Liver (tissue), 9 donors: ENCODE measurements around the gene EVL. TPM values are rescaled to one million over a fixed set of nuclear protein-coding genes. Genes with fewer than 3 reads are reported as not detected.

Experiments
- DNase-seq: peaks from one replicate; pipeline ENCODE4 v3.0.0-alpha.2; 2017; ENCODE audit warnings: low spot score
- H3K27ac ChIP-seq, 2 donors: one replicate each; pipeline ENCODE4 v1.7.0; 2013; ENCODE audit warnings: inconsistent platforms in 2 of 2, low read length in 2 of 2, control low read depth in 1 of 2, low read depth in 1 of 2, mild to moderate bottlenecking in 1 of 2
- H3K27me3 ChIP-seq, 4 donors: one replicate each; pipeline versions ENCODE4 v1.6.1 to v1.7.0; 2013; ENCODE audit warnings: low read length in 3 of 4, inconsistent platforms in 1 of 4, mild to moderate bottlenecking in 1 of 4, moderate library complexity in 1 of 4; ENCODE audit not compliant: control insufficient read depth in 4 of 4, insufficient read depth in 4 of 4
- H3K36me3 ChIP-seq, 4 donors: one replicate each; pipeline versions ENCODE4 v1.6.1 to v1.7.0; 2013; ENCODE audit warnings: low read length in 3 of 4, mild to moderate bottlenecking in 3 of 4, low read depth in 1 of 4, moderate library complexity in 1 of 4; ENCODE audit not compliant: control insufficient read depth in 4 of 4, insufficient read depth in 3 of 4
- H3K4me1 ChIP-seq, 4 donors: one replicate each; pipeline versions ENCODE4 v1.6.1 to v1.7.0; 2013; ENCODE audit warnings: low read length in 3 of 4, mild to moderate bottlenecking in 3 of 4, moderate library complexity in 1 of 4; ENCODE audit not compliant: control insufficient read depth in 4 of 4, insufficient read depth in 4 of 4
- H3K4me3 ChIP-seq, 3 donors: one replicate each; pipeline versions ENCODE4 v1.6.1 to v1.7.0; 2013; ENCODE audit warnings: low read length in 3 of 3, control low read depth in 1 of 3, low read depth in 1 of 3, mild to moderate bottlenecking in 1 of 3
- H3K9ac ChIP-seq, 2 donors: one replicate each; pipeline ENCODE4 v1.7.0; 2013; ENCODE audit warnings: low read length in 2 of 2, mild to moderate bottlenecking in 2 of 2, moderate library complexity in 2 of 2, control low read depth in 1 of 2, low read depth in 1 of 2
- H3K9me3 ChIP-seq, 4 donors: one replicate each; pipeline versions ENCODE4 v1.6.1 to v1.7.0; 2013; ENCODE audit warnings: low read length in 3 of 4; ENCODE audit not compliant: control insufficient read depth in 4 of 4
- ATF3 ChIP-seq: IDR thresholded peaks from 2 replicates; pipeline ENCODE4 v1.6.1; 2016; ENCODE audit warnings: antibody characterized with exemption
- CTCF ChIP-seq: fragments of 150-350 bp; IDR thresholded peaks from 2 replicates; pipeline ENCODE4 v1.5.1; 2017; ENCODE audit warnings: improper control_type of control experiment, low read depth, low read length; ENCODE audit not compliant: missing input control
- EGR1 ChIP-seq, 2 donors: IDR thresholded peaks; 2 replicates each; pipeline ENCODE4 v1.6.1; 2016 to 2018; ENCODE audit warnings: antibody characterized with exemption in 2 of 2, low read depth in 2 of 2
- FOXA1 ChIP-seq: IDR thresholded peaks from 2 replicates; pipeline ENCODE4 v1.6.1; 2016; ENCODE audit warnings: antibody characterized with exemption
- FOXA2 ChIP-seq: IDR thresholded peaks from 2 replicates; pipeline ENCODE4 v1.6.1; 2016; ENCODE audit warnings: antibody characterized with exemption
- GABPA ChIP-seq, 2 donors: IDR thresholded peaks in 1 of 2; conservative IDR thresholded peaks in 1 of 2; 2 replicates each; pipeline ENCODE4 v1.6.1; 2016; ENCODE audit warnings: antibody characterized with exemption in 2 of 2, mild to moderate bottlenecking in 1 of 2, moderate library complexity in 1 of 2
- HNF4A ChIP-seq, 2 donors: conservative IDR thresholded peaks; 2 replicates each; pipeline ENCODE4 v1.6.1; 2016; ENCODE audit warnings: antibody characterized with exemption in 2 of 2, mild to moderate bottlenecking in 2 of 2
- MAX ChIP-seq: IDR thresholded peaks from 2 replicates; pipeline ENCODE4 v1.6.1; 2016; ENCODE audit warnings: antibody characterized with exemption
- NR2F2 ChIP-seq: IDR thresholded peaks from 2 replicates; pipeline ENCODE4 v1.6.1; 2016; ENCODE audit warnings: antibody characterized with exemption
- RAD21 ChIP-seq, 2 donors: IDR thresholded peaks; 2 replicates each; pipeline ENCODE4 v1.6.1; 2016; ENCODE audit warnings: antibody characterized with exemption in 2 of 2, mild to moderate bottlenecking in 2 of 2
- REST ChIP-seq: IDR thresholded peaks from 2 replicates; pipeline ENCODE4 v1.6.1; 2016; ENCODE audit warnings: antibody characterized with exemption, mild to moderate bottlenecking
- RXRA ChIP-seq, 2 donors: IDR thresholded peaks; 2 replicates each; pipeline ENCODE4 v1.6.1; 2017 to 2018; ENCODE audit warnings: antibody characterized with exemption in 2 of 2, mild to moderate bottlenecking in 1 of 2
- SP1 ChIP-seq: IDR thresholded peaks from 2 replicates; pipeline ENCODE4 v1.6.1; 2018; ENCODE audit warnings: antibody characterized with exemption, mild to moderate bottlenecking
- TAF1 ChIP-seq: conservative IDR thresholded peaks from 2 replicates; pipeline ENCODE4 v1.6.1; 2016; ENCODE audit warnings: antibody characterized with exemption, mild to moderate bottlenecking
- YY1 ChIP-seq: IDR thresholded peaks from 2 replicates; pipeline ENCODE4 v1.6.1; 2016; ENCODE audit warnings: antibody characterized with exemption, mild to moderate bottlenecking
- ZBTB33 ChIP-seq: IDR thresholded peaks from 2 replicates; pipeline ENCODE4 v1.6.1; 2016; ENCODE audit warnings: antibody characterized with exemption
- WGBS: extraction: QIAGEN DNeasy Blood & Tissue Kit; methylation state at CpG from one replicate; pipeline ENCODE4 v1.1.7; 2013; 5-methylcytosine and 5-hydroxymethylcytosine counted together
- polyA plus RNA-seq, 2 donors: library from polyadenylated mRNA; stranded (reverse) in 1 of 2; unstranded in 1 of 2; fragments of 200-250 nt in 1 of 2; fragments of >200 nt in 1 of 2; fragmentation: Nextera tagmentation in 1 of 2; extraction: Ambion mirVana in 1 of 2; gene quantifications; one replicate each; pipeline versions ENCODE4 v1.2.1 to v1.2.3, GENCODE V29; 2013 to 2015
- total RNA-seq, 2 donors: library from RNA; depleted of rRNA; stranded (reverse); fragments of >200 nt; gene quantifications; one replicate each; pipeline ENCODE4 v1.2.3, GENCODE V29; 2014
- donor health status: healthy.
- donor health status: healthy.
- donor health status: healthy.
- donor health status: healthy.
- donor health status: healthy.

Gene EVL
- total and polyA plus RNA-seq, 4 donors = 11.3 to 85.9 (median 33.9) TPM

- Histone ChIP-seq H3K36me3 (peaks cover 0 to 18% (median 9%) of the 10 kb centered on the region in 4 donors), H3K27ac (no peak overlapping the region), H3K9me3 (no peaks in the 10 kb centered on the region), H3K9ac (no peak overlapping the region), H3K4me1 (no peaks in the 10 kb centered on the region), H3K4me3 (no peak overlapping the region), H3K27me3 (no peaks in the 10 kb centered on the region)
- DNase-seq = no peak
- 94% methylated on average over 3 of the region's 3 CpGs for WGBS
- TF ChIP-seq SP1 (no peak), HNF4A (conservative IDR thresholded peaks at IDR 0.05) (no peak), EGR1 (IDR thresholded peaks at IDR 0.05; ENCODE audit: low read depth in 2 of 2) (no peak), FOXA1 (no peak)
These were observed 23.0 kb downstream of the EVL start for GRCh38 chr14:100088226-100088625.

GRCh38 chr14:100091386-100091785 is 26.2 kb downstream of the EVL start:
- Histone ChIP-seq H3K4me3 (no peak overlapping the region), H3K4me1 (no peaks in the 10 kb centered on the region), H3K36me3 (peaks cover 2 to 8% (median 7%) of the 10 kb centered on the region in 4 donors), H3K9ac (no peak overlapping the region), H3K27me3 (no peaks in the 10 kb centered on the region), H3K27ac (no peak overlapping the region), H3K9me3 (no peaks in the 10 kb centered on the region)
- 90% methylated on average over 7 of the region's 7 CpGs for WGBS
- TF ChIP-seq ZBTB33 (no peak), FOXA1 (no peak), CTCF (no peak), RXRA (IDR thresholded peaks at IDR 0.05) (no peak), MAX (no peak), GABPA (IDR thresholded peaks at IDR 0.05 in 1 of 2, conservative IDR thresholded peaks at IDR 0.05 in 1 of 2) (no peak), RAD21 (IDR thresholded peaks at IDR 0.05) (no peak), YY1 (no peak), NR2F2 (no peak), HNF4A (conservative IDR thresholded peaks at IDR 0.05) (no peak), ATF3 (no peak), REST (no peak), FOXA2 (no peak), TAF1 (no peak)
- DNase-seq = no peak
